Measurements from ENCODE around the gene CKM. TPM values are rescaled to one million over a fixed set of nuclear protein-coding genes. Genes with fewer than 3 reads are reported as not detected.

The CKM gene
- total RNA-seq, 2 donors from 2014 or later = 0.29 TPM; not detected in 1

DNA sequence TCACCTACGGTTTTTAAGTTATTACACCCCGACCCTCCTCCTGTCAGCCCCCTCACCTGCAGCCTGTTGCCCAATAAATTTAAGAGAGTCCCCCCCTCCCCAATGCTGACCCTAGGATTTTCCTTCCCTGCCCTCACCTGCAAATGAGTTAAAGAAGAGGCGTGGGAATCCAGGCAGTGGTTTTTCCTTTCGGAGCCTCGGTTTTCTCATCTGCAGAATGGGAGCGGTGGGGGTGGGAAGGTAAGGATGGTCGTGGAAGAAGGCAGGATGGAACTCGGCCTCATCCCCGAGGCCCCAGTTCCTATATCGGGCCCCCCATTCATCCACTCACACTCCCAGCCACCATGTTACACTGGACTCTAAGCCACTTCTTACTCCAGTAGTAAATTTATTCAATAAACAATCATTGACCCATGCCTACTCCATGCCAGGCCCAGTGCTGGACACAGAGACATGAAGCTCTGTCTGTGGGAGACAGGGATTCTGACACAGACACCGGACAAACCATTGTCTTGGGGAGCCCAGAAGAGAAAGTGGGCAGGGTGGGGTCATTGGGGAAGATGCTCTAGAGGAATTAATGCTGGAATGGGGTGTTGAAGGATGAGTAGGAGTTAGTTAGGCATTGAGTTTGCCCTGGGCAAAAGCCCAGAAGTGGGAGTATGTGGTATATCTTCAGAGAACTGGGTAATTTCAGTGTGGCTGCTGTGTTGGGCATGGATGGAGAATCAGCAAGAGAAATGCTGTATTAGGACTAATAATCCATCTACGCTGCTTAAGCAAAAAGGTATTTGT, 19.2 kb downstream of the CKM start:
- H3K4me3 Mint-ChIP-seq = no peak overlapping the region
- peaks cover 0 to 7% of the 10 kb centered on the region in 2 donors for H3K4me1 Mint-ChIP-seq (ENCODE audit: low read depth in 2 of 2)
- H3K27me3 Mint-ChIP-seq = no peaks in the 10 kb centered on the region
- no peak overlapping the region for H3K27ac Mint-ChIP-seq
- DNase-seq (ENCODE audit: low spot score) (no peak), ATAC-seq (no peak)
- H3K36me3 Mint-ChIP-seq = no peaks in the 10 kb centered on the region
- peaks cover 3% of the 10 kb centered on the region for H3K9me3 Mint-ChIP-seq

DNA sequence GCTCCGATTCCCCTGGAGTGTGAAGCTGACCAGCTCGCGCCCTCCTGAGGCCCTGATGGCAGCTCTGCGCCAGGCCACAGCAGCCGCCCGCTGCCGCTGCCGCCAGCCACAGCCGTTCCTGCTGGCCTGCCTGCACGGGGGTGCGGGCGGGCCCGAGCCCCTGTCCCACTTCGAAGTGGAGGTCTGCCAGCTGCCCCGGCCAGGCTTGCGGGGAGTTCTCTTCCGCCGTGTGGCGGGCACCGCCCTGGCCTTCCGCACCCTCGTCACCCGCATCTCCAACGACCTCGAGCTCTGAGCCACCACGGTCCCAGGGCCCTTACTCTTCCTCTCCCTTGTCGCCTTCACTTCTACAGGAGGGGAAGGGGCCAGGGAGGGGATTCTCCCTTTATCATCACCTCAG, 20.3 kb downstream of the CKM start:
- DNase-seq (ENCODE audit: low spot score) (no peak), ATAC-seq (no peak)
- Mint-ChIP-seq H3K4me1 (ENCODE audit: low read depth in 2 of 2) (peaks cover 0 to 7% of the 10 kb centered on the region in 2 donors), H3K4me3 (no peak overlapping the region), H3K27me3 (no peaks in the 10 kb centered on the region), H3K9me3 (peaks cover 3% of the 10 kb centered on the region), H3K36me3 (no peaks in the 10 kb centered on the region), H3K27ac (no peak overlapping the region)

DNA sequence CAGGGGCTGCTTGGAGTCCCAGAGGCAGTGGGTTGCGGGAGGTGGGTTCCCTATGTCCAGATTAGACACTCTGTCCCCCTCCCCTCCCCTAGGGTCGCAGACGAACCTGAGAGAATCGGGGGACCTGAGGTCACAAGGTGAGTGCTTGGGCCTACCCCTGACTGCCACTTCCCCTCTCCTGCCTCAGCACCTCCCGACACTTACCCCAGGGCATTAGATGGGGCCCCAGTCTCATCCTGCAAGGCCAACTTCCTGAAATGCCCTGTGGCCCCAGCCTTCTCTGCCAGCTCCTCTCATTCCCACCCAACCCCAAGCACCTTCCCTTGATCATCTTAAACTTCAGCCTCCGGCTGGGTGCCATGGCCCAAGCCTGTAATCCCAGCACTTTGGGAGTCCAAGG, 23.0 kb downstream of the CKM start:
- Mint-ChIP-seq H3K36me3 (no peaks in the 10 kb centered on the region), H3K4me3 (no peak overlapping the region), H3K27me3 (no peaks in the 10 kb centered on the region), H3K4me1 (ENCODE audit: low read depth in 2 of 2) (peaks cover 0 to 5% of the 10 kb centered on the region in 2 donors), H3K9me3 (peaks cover 3% of the 10 kb centered on the region), H3K27ac (no peak overlapping the region)
- no peak for ATAC-seq
- DNase-seq (ENCODE audit: low spot score) = no peak

GRCh38 chr19:45298264-45298663, 24.4 kb downstream of the CKM start:
- Mint-ChIP-seq H3K27me3 (no peaks in the 10 kb centered on the region), H3K36me3 (no peaks in the 10 kb centered on the region), H3K4me1 (ENCODE audit: low read depth in 2 of 2) (no peaks in the 10 kb centered on the region), H3K4me3 (no peak overlapping the region), H3K27ac (no peak overlapping the region), H3K9me3 (no peaks in the 10 kb centered on the region)
- no peak for DNase-seq (ENCODE audit: low spot score)
- no peak for ATAC-seq

- ATAC-seq (peak in 1 of 2 donors; percentile 25), DNase-seq (ENCODE audit: low spot score) (no peak)
- no peaks in the 10 kb centered on the region for H3K4me1 Mint-ChIP-seq (ENCODE audit: low read depth in 2 of 2)
- H3K4me3 Mint-ChIP-seq = no peak overlapping the region
- H3K27me3 Mint-ChIP-seq = no peaks in the 10 kb centered on the region
- no peak overlapping the region for H3K27ac Mint-ChIP-seq
- no peaks in the 10 kb centered on the region for H3K9me3 Mint-ChIP-seq
- peaks cover under 1% of the 10 kb centered on the region for H3K36me3 Mint-ChIP-seq
Measured at GRCh38 chr19:45297674-45298073, 25.0 kb downstream of the CKM start.

DNA sequence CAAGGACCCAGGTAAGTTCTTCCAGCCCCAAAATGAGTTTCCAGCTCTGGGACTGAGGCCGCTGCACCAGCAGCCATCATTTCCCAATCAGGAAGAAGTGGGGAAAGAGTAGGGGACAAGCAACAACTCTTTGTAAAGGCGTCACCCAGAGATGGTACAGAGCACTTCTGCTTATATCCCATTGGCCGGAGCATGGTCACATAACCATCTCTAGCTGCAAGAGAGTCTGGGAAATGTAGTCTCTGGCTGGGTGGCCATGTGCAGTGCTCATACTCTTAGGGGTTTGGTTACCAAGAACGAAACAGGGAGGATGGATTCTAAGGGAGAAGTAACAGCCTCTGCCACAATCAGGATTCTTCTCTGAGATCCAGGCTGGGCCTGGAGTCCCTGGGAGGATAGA, 26.3 kb downstream of the CKM start:
- Mint-ChIP-seq H3K27me3 (no peaks in the 10 kb centered on the region), H3K4me3 (no peak overlapping the region), H3K4me1 (ENCODE audit: low read depth in 2 of 2) (no peaks in the 10 kb centered on the region), H3K36me3 (peaks cover 7% of the 10 kb centered on the region), H3K9me3 (no peaks in the 10 kb centered on the region), H3K27ac (no peak overlapping the region)
- ATAC-seq (no peak), DNase-seq (ENCODE audit: low spot score) (no peak)

DNA sequence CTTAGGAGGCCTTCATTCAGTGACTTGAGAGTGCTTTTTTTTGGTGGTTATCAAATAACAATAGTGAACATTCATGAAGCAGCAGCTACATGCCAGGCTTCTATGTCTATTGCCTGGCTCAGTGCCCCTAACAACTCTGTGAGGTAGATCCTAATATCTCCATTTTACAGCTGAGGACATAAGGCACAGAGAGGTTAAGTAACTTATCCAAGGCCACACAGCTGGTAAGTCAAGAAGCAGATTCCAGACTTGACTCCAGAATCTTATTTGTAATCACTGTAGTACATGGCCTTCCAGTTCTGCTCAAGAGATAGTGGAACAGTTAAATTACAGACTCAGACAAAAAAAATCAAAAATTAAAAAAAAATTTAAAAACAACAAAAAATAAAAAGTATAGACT, 26.8 kb downstream of the CKM start:
- no peaks in the 10 kb centered on the region for H3K27me3 Mint-ChIP-seq
- DNase-seq (ENCODE audit: low spot score) = no peak

GRCh38 chr19:45294291-45295029, 28.2 kb downstream of the CKM start:
- Mint-ChIP-seq H3K36me3 (peaks cover 7% of the 10 kb centered on the region), H3K27me3 (no peaks in the 10 kb centered on the region), H3K4me1 (ENCODE audit: low read depth in 2 of 2) (no peaks in the 10 kb centered on the region), H3K4me3 (no peak overlapping the region), H3K9me3 (no peaks in the 10 kb centered on the region), H3K27ac (no peak overlapping the region)
- no peak for DNase-seq (ENCODE audit: low spot score)
- ATAC-seq = no peak

More for the DNA sequence above, 26.8 kb downstream of the CKM start:
- H3K36me3 Mint-ChIP-seq = peaks cover 7% of the 10 kb centered on the region
- H3K9me3 Mint-ChIP-seq = no peaks in the 10 kb centered on the region
- no peak overlapping the region for H3K27ac Mint-ChIP-seq
- ATAC-seq = no peak
- H3K4me1 Mint-ChIP-seq (ENCODE audit: low read depth in 2 of 2) = no peaks in the 10 kb centered on the region
- H3K4me3 Mint-ChIP-seq = no peak overlapping the region

DNA sequence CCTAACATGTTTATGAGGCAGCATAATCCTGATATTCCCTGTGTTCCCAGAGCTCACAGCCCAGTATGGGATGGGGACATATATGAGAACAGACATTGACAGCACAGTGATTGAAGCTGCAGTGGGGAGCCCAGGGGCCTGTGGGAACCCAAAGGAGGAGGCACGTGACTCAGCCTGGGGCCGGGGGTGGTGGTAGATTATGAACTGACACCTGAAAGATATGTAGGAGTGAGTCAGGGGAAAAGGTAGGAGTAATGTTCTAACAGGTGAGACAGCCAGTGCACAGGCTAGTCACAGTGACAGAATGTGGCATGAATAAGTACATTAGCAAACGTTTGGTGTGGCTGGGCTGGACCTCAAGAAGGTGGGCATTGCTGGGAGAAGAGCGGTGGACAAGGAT, 29.0 kb downstream of the CKM start:
- Mint-ChIP-seq H3K36me3 (peaks cover 7% of the 10 kb centered on the region), H3K27ac (no peak overlapping the region), H3K4me3 (no peak overlapping the region), H3K4me1 (ENCODE audit: low read depth in 2 of 2) (no peaks in the 10 kb centered on the region), H3K9me3 (no peaks in the 10 kb centered on the region), H3K27me3 (no peaks in the 10 kb centered on the region)
- DNase-seq (ENCODE audit: low spot score) = no peak
- ATAC-seq = no peak

GRCh38 chr19:45291834-45292233, 30.8 kb downstream of the CKM start:
- ATAC-seq (no peak), DNase-seq (ENCODE audit: low spot score) (no peak)
- Mint-ChIP-seq H3K36me3 (peaks cover 7% of the 10 kb centered on the region), H3K9me3 (no peaks in the 10 kb centered on the region), H3K4me3 (no peak overlapping the region), H3K27me3 (no peaks in the 10 kb centered on the region), H3K4me1 (ENCODE audit: low read depth in 2 of 2) (no peaks in the 10 kb centered on the region), H3K27ac (no peak overlapping the region)

- Mint-ChIP-seq H3K27me3 (no peaks in the 10 kb centered on the region), H3K27ac (no peak overlapping the region), H3K4me1 (ENCODE audit: low read depth in 2 of 2) (no peaks in the 10 kb centered on the region), H3K9me3 (no peaks in the 10 kb centered on the region), H3K4me3 (no peak overlapping the region), H3K36me3 (peaks cover 7% of the 10 kb centered on the region)
- DNase-seq (ENCODE audit: low spot score) = no peak
- no peak for ATAC-seq
Measured at GRCh38 chr19:45290381-45290931, 32.2 kb downstream of the CKM start.

- no peak overlapping the region for H3K4me3 Mint-ChIP-seq
- peaks cover 5% of the 10 kb centered on the region for H3K36me3 Mint-ChIP-seq
- H3K9me3 Mint-ChIP-seq = no peaks in the 10 kb centered on the region
- H3K27me3 Mint-ChIP-seq = no peaks in the 10 kb centered on the region
- H3K4me1 Mint-ChIP-seq (ENCODE audit: low read depth in 2 of 2) = peaks cover 0 to 4% of the 10 kb centered on the region in 2 donors
- H3K27ac Mint-ChIP-seq = no peak overlapping the region
- no peak for ATAC-seq
- DNase-seq (ENCODE audit: low spot score) = no peak
Measured at GRCh38 chr19:45283443-45284033, 39.1 kb downstream of the CKM start.

DNA sequence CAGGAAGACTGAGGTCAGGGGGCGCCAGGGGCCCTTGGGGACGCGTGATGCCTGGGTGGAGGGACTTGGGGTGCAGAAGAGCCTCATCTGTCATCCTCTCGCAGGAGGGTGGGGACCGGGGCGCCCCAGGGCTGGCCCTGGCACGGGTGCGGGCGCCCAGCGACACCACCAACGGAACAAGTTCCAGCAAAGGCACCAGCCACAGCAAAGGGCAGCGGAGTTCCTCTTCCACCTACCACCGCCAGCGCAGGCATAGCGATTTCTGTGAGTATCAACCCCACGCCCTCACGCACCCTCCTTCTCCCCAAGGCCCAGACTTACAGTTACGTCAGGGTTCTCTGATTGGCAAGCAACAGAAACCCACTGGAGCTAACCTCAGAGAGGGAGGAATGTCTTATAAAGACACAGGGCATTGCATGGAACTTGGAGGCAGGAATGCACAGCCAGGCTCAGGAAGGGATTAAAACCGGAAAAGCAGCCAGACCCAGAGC, 42.2 kb downstream of the CKM start:
- no peak for ATAC-seq
- H3K27ac Mint-ChIP-seq = no peak overlapping the region
- H3K9me3 Mint-ChIP-seq = no peaks in the 10 kb centered on the region
- H3K4me1 Mint-ChIP-seq (ENCODE audit: low read depth in 2 of 2) = peaks cover 0 to 4% of the 10 kb centered on the region in 2 donors
- H3K4me3 Mint-ChIP-seq = no peak overlapping the region
- peaks cover 5% of the 10 kb centered on the region for H3K36me3 Mint-ChIP-seq
- H3K27me3 Mint-ChIP-seq = no peaks in the 10 kb centered on the region
- no peak for DNase-seq (ENCODE audit: low spot score)

All from natural killer cell treated with Interleukin-12 subunit alpha and Interleukin-12 subunit beta and Interleukin-15 and Interleukin-18, amount 100 ng/mL, for 72 hours (primary cell).